Esophagus squamous epithelium (tissue), 5 donors: Measurements from ENCODE around the gene SEMA6A. TPM values are rescaled to one million over a fixed set of nuclear protein-coding genes. Genes with fewer than 3 reads are reported as not detected.
A peak's percentile ranks its signal among the peaks of the same experiment; 100 is the strongest.

Source experiments
- DNase-seq: peaks from one replicate; lab custom pipeline; 2025; lab: John Stamatoyannopoulos, UW
- H3K27ac ChIP-seq, 4 donors: fragments of 200-600 bp; sonication (generic); one replicate each; pipeline ENCODE4 v1.5.1; 2016 to 2019; ENCODE audit warnings: mild to moderate bottlenecking in 1 of 4
- H3K27me3 ChIP-seq, 4 donors: fragments of 200-600 bp; sonication (generic); 1 replicate in 3 of 4; 2 replicates in 1 of 4; pipeline versions ENCODE4 v1.5.1 to v1.6.0; 2017 to 2021; ENCODE audit warnings: antibody characterized with exemption in 1 of 4
- H3K36me3 ChIP-seq, 3 donors: fragments of 200-600 bp; sonication (generic); one replicate each; pipeline ENCODE4 v1.5.1; 2016 to 2019
- H3K4me1 ChIP-seq, 3 donors: fragments of 200-600 bp; sonication (generic); one replicate each; pipeline ENCODE4 v1.5.1; 2017 to 2019
- H3K4me3 ChIP-seq, 4 donors: fragments of 200-600 bp; sonication (generic); 1 replicate in 3 of 4; 2 replicates in 1 of 4; pipeline ENCODE4 v1.5.1; 2016 to 2019; ENCODE audit warnings: mild to moderate bottlenecking in 2 of 4, moderate library complexity in 1 of 4
- H3K9me3 ChIP-seq, 3 donors: fragments of 200-600 bp; sonication (generic); one replicate each; pipeline ENCODE4 v1.5.1; 2016 to 2019
- CTCF ChIP-seq, 6 experiments: fragments of 450-650 bp in 4 of 6; fragments of 200-600 bp in 2 of 6; sonication (generic) in 2 of 6; IDR thresholded peaks; one replicate each; pipeline ENCODE4 v1.5.1; 2016 to 2019; ENCODE audit warnings: antibody characterized with exemption in 6 of 6, mild to moderate bottlenecking in 4 of 6, moderate library complexity in 4 of 6
- POLR2A ChIP-seq, 4 donors: fragments of 450-650 bp; IDR thresholded peaks; one replicate each; pipeline ENCODE4 v1.6.1; 2017; ENCODE audit warnings: antibody characterized with exemption in 4 of 4, mild to moderate bottlenecking in 4 of 4, moderate library complexity in 3 of 4
- WGBS, 2 donors: methylation state at CpG; one replicate each; pipeline ENCODE4 v1.1.5; 2018; 5-methylcytosine and 5-hydroxymethylcytosine counted together
- intact Hi-C: fragments of 100-400 bp; cut with DNase I; formaldehyde crosslinking; loops from one replicate; pipeline ENCODE4 v1.15.0; 2022
- total RNA-seq, 4 donors: library from RNA; depleted of rRNA; stranded (reverse); fragments of >200 nt; gene quantifications; one replicate each; pipeline ENCODE4 v1.1.0, GENCODE V29; 2016
- donor health status: DM: yes; HTN: yes; CAD: no.

Gene SEMA6A
- total RNA-seq, 4 donors from 2014 or later = 3.0 to 28.6 (median 4.3) TPM

- Histone ChIP-seq H3K4me3 (no peak overlapping the region), H3K4me1 (peaks cover 0 to 17% (median 0%) of the 10 kb centered on the region in 3 donors), H3K36me3 (no peaks in the 10 kb centered on the region), H3K27me3 (no peaks in the 10 kb centered on the region), H3K27ac (no peak overlapping the region), H3K9me3 (no peaks in the 10 kb centered on the region)
- 81 to 89% methylated on average over 11 of the region's 11 CpGs for WGBS, 2 donors
- intact Hi-C loops = no loop called here
- TF ChIP-seq CTCF (IDR thresholded peaks at IDR 0.05) (no peak), POLR2A (IDR thresholded peaks at IDR 0.05) (no peak)
- no peak for DNase-seq
Measured at GRCh38 chr5:116562669-116563068, 12.0 kb downstream of the SEMA6A start.

GRCh38 chr5:116561658-116562057 is 13.0 kb downstream of the SEMA6A start:
- H3K27ac ChIP-seq = no peak overlapping the region
- H3K9me3 ChIP-seq = no peaks in the 10 kb centered on the region
- no peaks in the 10 kb centered on the region for H3K27me3 ChIP-seq
- intact Hi-C loops = no loop called here
- DNase-seq = no peak
- TF ChIP-seq CTCF (IDR thresholded peaks at IDR 0.05) (no peak), POLR2A (IDR thresholded peaks at IDR 0.05) (no peak)
- no peak overlapping the region for H3K4me3 ChIP-seq
- peaks cover 0 to 21% (median 0%) of the 10 kb centered on the region in 3 donors for H3K4me1 ChIP-seq
- WGBS, 2 donors = 20 to 40% methylated on average over 3 of the region's 3 CpGs
- H3K36me3 ChIP-seq = no peaks in the 10 kb centered on the region

GRCh38 chr5:116559673-116560164 is 14.9 kb downstream of the SEMA6A start:
- no peak for TF ChIP-seq CTCF (IDR thresholded peaks at IDR 0.05)
- TF ChIP-seq POLR2A (IDR thresholded peaks at IDR 0.05) = no peak
- no peaks in the 10 kb centered on the region for H3K27me3 ChIP-seq
- no peak overlapping the region for H3K27ac ChIP-seq
- H3K4me3 ChIP-seq = no peak overlapping the region
- no peak for DNase-seq
- H3K4me1 ChIP-seq = peaks cover 0 to 17% (median 0%) of the 10 kb centered on the region in 3 donors
- H3K36me3 ChIP-seq = no peaks in the 10 kb centered on the region
- H3K9me3 ChIP-seq = no peaks in the 10 kb centered on the region
- intact Hi-C loops = no loop called here
- WGBS, 2 donors = 80 to 91% methylated on average over 4 of the region's 4 CpGs

GRCh38 chr5:116559239-116559638 is 15.4 kb downstream of the SEMA6A start:
- no peaks in the 10 kb centered on the region for H3K27me3 ChIP-seq
- no peak overlapping the region for H3K4me3 ChIP-seq
- peaks cover 0 to 17% (median under 1%) of the 10 kb centered on the region in 3 donors for H3K4me1 ChIP-seq
- TF ChIP-seq CTCF (IDR thresholded peaks at IDR 0.05) = no peak
- no peak for TF ChIP-seq POLR2A (IDR thresholded peaks at IDR 0.05)
- H3K27ac ChIP-seq = no peak overlapping the region
- H3K9me3 ChIP-seq = no peaks in the 10 kb centered on the region
- intact Hi-C loops = no loop called here
- DNase-seq = no peak
- 86 to 87% methylated on average over 13 to 14 of the region's 16 CpGs for WGBS, 2 donors
- H3K36me3 ChIP-seq = no peaks in the 10 kb centered on the region

- 26 to 33% methylated on average over 5 of the region's 5 CpGs for WGBS, 2 donors
- DNase-seq = no peak
- Histone ChIP-seq H3K27ac (no peak overlapping the region), H3K36me3 (no peaks in the 10 kb centered on the region), H3K9me3 (no peaks in the 10 kb centered on the region), H3K27me3 (no peaks in the 10 kb centered on the region), H3K4me1 (peaks cover 0 to 25% (median 5%) of the 10 kb centered on the region in 3 donors), H3K4me3 (no peak overlapping the region)
- intact Hi-C loops = no loop called here
- TF ChIP-seq CTCF (IDR thresholded peaks at IDR 0.05) (peak in 5 of 6 experiments; percentile 23 to 61 (median 43)), POLR2A (IDR thresholded peaks at IDR 0.05) (no peak)
Measured at GRCh38 chr5:116557669-116558271, 16.9 kb downstream of the SEMA6A start.
